Lung (tissue), 12 donors: ENCODE results near the gene TSSK6. TPM values are rescaled to one million over a fixed set of nuclear protein-coding genes. Genes with fewer than 3 reads are reported as not detected.
A peak's percentile ranks its signal among the peaks of the same experiment; 100 is the strongest.
"Not testable (repeated sequence)": the region's sequence is repeated elsewhere in the genome, so short reads cannot be mapped to it uniquely, and the experiment has no call there.

Source experiments
- ATAC-seq: fragments of 200-7000 bp; cut with Tn5 transposase; one replicate; pipeline ENCODE4 v1.9.1; 2020; ENCODE audit warnings: moderate number of reproducible peaks; ENCODE audit not compliant: insufficient read depth, low FRiP score
- DNase-seq, 3 donors: peaks; one replicate each; pipeline ENCODE4 v3.0.0-alpha.2; 2013 to 2017
- H3K27ac ChIP-seq, 2 donors: one replicate each; pipeline ENCODE4 v1.5.1; 2013; ENCODE audit warnings: mild to moderate bottlenecking in 2 of 2, moderate library complexity in 2 of 2, control low read depth in 1 of 2, inconsistent platforms in 1 of 2, low read depth in 1 of 2, low read length in 1 of 2
- H3K27me3 ChIP-seq, 3 donors: one replicate each; pipeline ENCODE4 v1.5.1; 2013; ENCODE audit warnings: low read length in 2 of 3; ENCODE audit not compliant: control insufficient read depth in 3 of 3, insufficient read depth in 3 of 3
- H3K36me3 ChIP-seq, 4 donors: one replicate each; pipeline ENCODE4 v1.5.1; 2013; ENCODE audit warnings: low read length in 4 of 4, mild to moderate bottlenecking in 1 of 4, moderate library complexity in 1 of 4; ENCODE audit not compliant: control insufficient read depth in 4 of 4, insufficient read depth in 4 of 4
- H3K4me1 ChIP-seq, 5 donors: one replicate each; pipeline ENCODE4 v1.5.1; 2013; ENCODE audit warnings: low read length in 5 of 5, mild to moderate bottlenecking in 2 of 5, moderate library complexity in 1 of 5; ENCODE audit not compliant: control insufficient read depth in 5 of 5, insufficient read depth in 5 of 5
- H3K4me3 ChIP-seq: one replicate; pipeline ENCODE4 v1.5.1; 2013; ENCODE audit warnings: mild to moderate bottlenecking, control low read depth, moderate library complexity
- H3K9ac ChIP-seq, 2 donors: one replicate each; pipeline ENCODE4 v1.5.1; 2013; ENCODE audit warnings: low read length in 2 of 2, control low read depth in 1 of 2; ENCODE audit not compliant: insufficient read depth in 1 of 2
- H3K9me3 ChIP-seq, 4 donors: one replicate each; pipeline ENCODE4 v1.5.1; 2013; ENCODE audit warnings: low read length in 3 of 4, mild to moderate bottlenecking in 1 of 4, moderate library complexity in 1 of 4; ENCODE audit not compliant: control insufficient read depth in 4 of 4, insufficient read depth in 3 of 4
- WGBS, 2 donors: extraction: QIAGEN DNeasy Blood & Tissue Kit; methylation state at CpG; one replicate each; pipeline ENCODE4 v1.1.7; 2013; 5-methylcytosine and 5-hydroxymethylcytosine counted together
- polyA plus RNA-seq, 2 donors: library from polyadenylated mRNA; stranded (reverse); fragments of 200-250 nt; gene quantifications; one replicate each; pipeline ENCODE4 v1.2.1, GENCODE V29; 2013
- total RNA-seq, 2 donors: library from RNA; depleted of rRNA in 1 of 2; stranded (reverse); fragments of >200 nt in 1 of 2; gene quantifications; one replicate each; pipeline ENCODE4 v1.2.1, GENCODE V29; 2014 to 2021
- TF ChIP-seq, protein P1 (sequence below): IDR thresholded peaks from 2 replicates; pipeline ENCODE4 v1.5.1; 2012; ENCODE audit warnings: mild to moderate bottlenecking; ENCODE audit errors: control extremely low read depth, extremely low read depth
- donor health status: control.
- donor health status: control.
- donor health status: Bipolar disorder and iron deficiency.
- donor health status: healthy.
- donor health status: DM: yes; HTN: yes; CAD: no.

TSSK6 gene
- total and polyA plus RNA-seq, 4 donors: 0.89 to 3.1 (median 2.0) TPM

DNA sequence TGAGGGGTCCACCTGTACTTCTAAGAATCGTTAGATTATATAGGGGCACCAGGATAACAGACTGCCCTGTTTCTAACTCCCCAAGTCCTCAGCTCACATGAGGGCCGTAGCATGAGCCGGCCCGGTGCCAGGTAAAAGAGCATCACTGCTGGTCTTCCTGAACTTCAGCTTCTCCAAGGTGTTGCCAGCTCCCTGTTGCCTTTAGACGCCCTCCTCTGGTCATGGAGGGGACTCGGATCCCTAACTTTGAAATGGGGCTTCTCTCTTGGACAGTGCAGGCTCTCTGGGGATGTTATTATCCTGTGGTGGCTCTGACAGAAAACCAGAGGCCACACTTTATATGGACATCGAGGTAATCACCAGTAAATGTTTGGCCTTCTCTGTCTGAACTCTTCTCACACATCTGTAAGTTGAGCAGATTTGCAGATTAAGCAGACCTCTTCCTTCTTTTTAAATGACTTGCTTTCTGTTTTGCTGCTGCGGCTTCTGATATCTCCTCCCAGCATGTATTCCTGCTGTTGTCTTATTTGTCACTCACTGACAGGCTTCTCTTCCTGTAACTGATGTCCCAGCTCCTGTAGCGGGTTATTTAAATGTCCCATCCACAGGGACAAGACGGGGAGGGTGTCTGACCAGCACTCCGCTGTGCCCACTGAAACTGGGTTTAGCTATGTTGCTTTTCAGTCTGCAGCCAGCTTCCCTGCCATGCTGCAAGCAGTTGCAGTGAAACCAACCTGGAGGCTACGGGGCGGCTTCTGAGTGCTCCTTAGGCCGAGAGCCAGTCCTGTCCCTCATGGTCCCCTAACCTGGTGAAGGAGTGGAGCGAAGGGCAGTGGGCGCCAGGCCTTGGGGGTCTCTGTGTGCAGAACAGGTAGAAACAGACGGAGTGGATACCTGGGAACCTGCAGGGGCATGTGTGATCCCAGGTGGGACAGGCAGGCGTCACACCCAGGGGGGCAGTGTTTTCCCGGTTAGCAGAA, 39.2 kb downstream of the TSSK6 start:
- H3K4me3 ChIP-seq: no peak overlapping the region
- DNase-seq (peak in 1 of 3 donors; percentile 27), ATAC-seq (no peak)
- H3K27me3 ChIP-seq: no peaks in the 10 kb centered on the region
- peaks cover 0 to 10% (median 1%) of the 10 kb centered on the region in 4 donors for H3K36me3 ChIP-seq
- peaks cover 0 to 1% (median 0%) of the 10 kb centered on the region in 4 donors for H3K9me3 ChIP-seq
- peak overlapping the region in 1 of 2 donors; percentile 13 for H3K27ac ChIP-seq
- 65 to 70% methylated on average over 19 of the region's 19 CpGs for WGBS, 2 donors
- H3K4me1 ChIP-seq: peaks cover 0 to 13% (median 0%) of the 10 kb centered on the region in 5 donors
- TF ChIP-seq, protein P1, sequence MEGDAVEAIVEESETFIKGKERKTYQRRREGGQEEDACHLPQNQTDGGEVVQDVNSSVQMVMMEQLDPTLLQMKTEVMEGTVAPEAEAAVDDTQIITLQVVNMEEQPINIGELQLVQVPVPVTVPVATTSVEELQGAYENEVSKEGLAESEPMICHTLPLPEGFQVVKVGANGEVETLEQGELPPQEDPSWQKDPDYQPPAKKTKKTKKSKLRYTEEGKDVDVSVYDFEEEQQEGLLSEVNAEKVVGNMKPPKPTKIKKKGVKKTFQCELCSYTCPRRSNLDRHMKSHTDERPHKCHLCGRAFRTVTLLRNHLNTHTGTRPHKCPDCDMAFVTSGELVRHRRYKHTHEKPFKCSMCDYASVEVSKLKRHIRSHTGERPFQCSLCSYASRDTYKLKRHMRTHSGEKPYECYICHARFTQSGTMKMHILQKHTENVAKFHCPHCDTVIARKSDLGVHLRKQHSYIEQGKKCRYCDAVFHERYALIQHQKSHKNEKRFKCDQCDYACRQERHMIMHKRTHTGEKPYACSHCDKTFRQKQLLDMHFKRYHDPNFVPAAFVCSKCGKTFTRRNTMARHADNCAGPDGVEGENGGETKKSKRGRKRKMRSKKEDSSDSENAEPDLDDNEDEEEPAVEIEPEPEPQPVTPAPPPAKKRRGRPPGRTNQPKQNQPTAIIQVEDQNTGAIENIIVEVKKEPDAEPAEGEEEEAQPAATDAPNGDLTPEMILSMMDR: peak; percentile 5
- H3K9ac ChIP-seq: no peak overlapping the region

GRCh38 chr19:19475015-19475765, 40.2 kb downstream of the TSSK6 start:
- DNase-seq (peak in 1 of 3 donors; percentile 40), ATAC-seq (no peak)
- Histone ChIP-seq H3K9ac (no peak overlapping the region), H3K4me1 (peaks cover 0 to 13% (median 0%) of the 10 kb centered on the region in 5 donors), H3K4me3 (no peak overlapping the region), H3K9me3 (peaks cover 0 to 1% (median 0%) of the 10 kb centered on the region in 4 donors), H3K27me3 (no peaks in the 10 kb centered on the region), H3K27ac (no peak overlapping the region), H3K36me3 (peaks cover 0 to 8% (median 1%) of the 10 kb centered on the region in 4 donors)
- TF ChIP-seq, protein P1: no peak
- 80 to 82% methylated on average over 21 of the region's 21 CpGs for WGBS, 2 donors

DNA sequence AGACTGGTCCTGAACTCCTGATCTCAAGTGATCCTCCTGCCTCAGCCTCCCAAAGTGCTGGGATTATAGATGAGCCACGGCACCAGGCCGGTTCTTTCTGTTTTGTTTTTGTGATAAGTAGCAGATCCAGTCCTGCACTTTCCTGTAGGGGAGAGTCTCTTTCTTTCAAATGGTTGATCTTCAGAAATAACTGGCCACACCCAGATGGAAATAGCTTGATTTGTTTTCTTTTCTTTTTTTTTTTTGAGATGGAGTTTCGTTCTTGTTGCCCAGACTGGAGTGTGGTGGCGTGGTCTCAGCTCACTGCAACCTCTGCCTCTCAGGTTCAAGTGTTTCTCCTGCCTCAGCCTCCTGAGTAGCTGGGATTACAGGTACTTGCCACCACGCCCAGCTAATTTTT, 43.2 kb downstream of the TSSK6 start:
- not testable (repeated sequence) for ATAC-seq, H3K27ac ChIP-seq
- WGBS, 2 donors: 51 to 68% methylated on average over 5 of the region's 5 CpGs

GRCh38 chr19:19471682-19472081, 43.7 kb downstream of the TSSK6 start:
- TF ChIP-seq, protein P1: no peak
- H3K36me3 ChIP-seq: peaks cover 0 to 21% (median 10%) of the 10 kb centered on the region in 4 donors
- no peak for ATAC-seq
- H3K4me3 ChIP-seq: no peak overlapping the region
- H3K9ac ChIP-seq: no peak overlapping the region
- peaks cover 0 to 20% (median 5%) of the 10 kb centered on the region in 4 donors for H3K9me3 ChIP-seq
- 89 to 93% methylated on average over 6 of the region's 6 CpGs for WGBS, 2 donors
- no peaks in the 10 kb centered on the region for H3K27me3 ChIP-seq
- no peak overlapping the region for H3K27ac ChIP-seq
- DNase-seq: no peak
- peaks cover 0 to 7% (median 0%) of the 10 kb centered on the region in 5 donors for H3K4me1 ChIP-seq

More for the DNA sequence above, 43.2 kb downstream of the TSSK6 start:
- Histone ChIP-seq H3K36me3 (peaks cover 0 to 19% (median 9%) of the 10 kb centered on the region in 4 donors), H3K9me3 (peaks cover 0 to 18% (median 5%) of the 10 kb centered on the region in 4 donors)
- not testable (repeated sequence) for DNase-seq, H3K27me3 ChIP-seq, H3K9ac ChIP-seq, H3K4me1 ChIP-seq, H3K4me3 ChIP-seq
